GM12873 (cell line): Measurements from ENCODE around the gene NEUROG1.

ENCODE experiments used
- TF ChIP-seq, protein P1 (sequence below): IDR thresholded peaks from 2 replicates; pipeline ENCODE4 v1.5.1; 2012; ENCODE audit warnings: low read depth, mild to moderate bottlenecking, moderate library complexity, low read length, control low read depth; ENCODE audit not compliant: insufficient read depth; ENCODE audit errors: missing control alignments

Gene NEUROG1

DNA sequence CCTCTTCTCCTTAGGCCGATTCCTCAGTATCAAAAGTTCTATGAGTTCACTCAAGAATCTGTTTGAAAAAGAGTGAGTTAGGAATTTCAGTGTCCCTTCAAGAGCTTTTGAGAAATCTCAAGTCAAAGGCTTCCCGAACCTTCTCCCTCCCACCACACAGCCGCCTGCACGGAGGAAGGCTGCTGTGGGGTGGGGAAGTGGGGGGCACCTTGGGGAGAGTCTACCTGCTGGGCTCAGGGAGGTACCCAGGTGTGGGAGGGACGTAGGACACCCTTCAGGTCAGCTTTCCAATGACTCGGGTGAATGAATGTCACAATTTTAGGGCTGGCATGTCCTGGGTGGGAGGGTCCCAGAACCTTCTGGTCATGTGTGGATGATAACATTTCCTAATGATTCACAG, 25.5 kb upstream of the NEUROG1 start:
- TF ChIP-seq, protein P1, sequence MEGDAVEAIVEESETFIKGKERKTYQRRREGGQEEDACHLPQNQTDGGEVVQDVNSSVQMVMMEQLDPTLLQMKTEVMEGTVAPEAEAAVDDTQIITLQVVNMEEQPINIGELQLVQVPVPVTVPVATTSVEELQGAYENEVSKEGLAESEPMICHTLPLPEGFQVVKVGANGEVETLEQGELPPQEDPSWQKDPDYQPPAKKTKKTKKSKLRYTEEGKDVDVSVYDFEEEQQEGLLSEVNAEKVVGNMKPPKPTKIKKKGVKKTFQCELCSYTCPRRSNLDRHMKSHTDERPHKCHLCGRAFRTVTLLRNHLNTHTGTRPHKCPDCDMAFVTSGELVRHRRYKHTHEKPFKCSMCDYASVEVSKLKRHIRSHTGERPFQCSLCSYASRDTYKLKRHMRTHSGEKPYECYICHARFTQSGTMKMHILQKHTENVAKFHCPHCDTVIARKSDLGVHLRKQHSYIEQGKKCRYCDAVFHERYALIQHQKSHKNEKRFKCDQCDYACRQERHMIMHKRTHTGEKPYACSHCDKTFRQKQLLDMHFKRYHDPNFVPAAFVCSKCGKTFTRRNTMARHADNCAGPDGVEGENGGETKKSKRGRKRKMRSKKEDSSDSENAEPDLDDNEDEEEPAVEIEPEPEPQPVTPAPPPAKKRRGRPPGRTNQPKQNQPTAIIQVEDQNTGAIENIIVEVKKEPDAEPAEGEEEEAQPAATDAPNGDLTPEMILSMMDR, result no peak

DNA sequence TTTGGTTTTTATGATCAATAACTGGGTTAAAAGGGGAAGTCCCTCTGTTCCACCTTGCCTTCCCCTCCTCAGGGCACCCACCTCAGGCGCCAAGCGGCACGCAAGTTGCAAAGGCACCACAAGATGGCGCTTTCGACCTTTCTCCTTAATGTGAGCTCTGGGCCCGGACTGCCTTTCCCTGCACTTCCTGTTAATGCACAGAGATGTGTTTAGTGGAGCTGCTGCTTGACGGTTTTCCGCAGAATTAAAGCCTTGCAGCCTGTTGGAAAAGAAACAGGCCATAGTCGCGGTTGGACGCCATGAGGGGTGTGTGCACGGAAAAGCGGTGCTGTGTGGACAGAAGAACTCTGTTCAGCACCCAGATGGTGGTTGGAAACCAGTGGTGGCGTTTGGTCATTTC, 25.1 kb upstream of the NEUROG1 start:
- TF ChIP-seq, protein P1, result peak; percentile 90

DNA sequence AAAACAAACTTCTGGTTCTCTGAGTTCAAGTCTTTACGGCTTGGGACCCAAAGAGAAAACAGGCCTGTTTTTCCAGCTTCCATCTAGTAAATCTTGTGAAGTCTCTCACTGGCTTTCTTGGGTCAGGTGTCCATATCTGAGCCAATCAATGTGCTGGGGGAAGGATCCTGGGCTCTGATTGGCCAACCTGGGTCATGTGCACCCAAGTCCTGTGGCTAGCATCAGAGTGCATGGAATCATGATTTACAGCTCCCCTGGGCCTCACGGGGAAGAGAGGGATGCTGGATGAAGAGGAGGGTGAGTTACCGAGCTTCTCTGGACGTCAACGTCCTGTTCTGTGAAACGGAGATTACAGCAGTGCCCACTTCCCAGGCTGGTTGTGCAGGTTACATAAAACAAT, 23.6 kb upstream of the NEUROG1 start:
- TF ChIP-seq, protein P1, result no peak

DNA sequence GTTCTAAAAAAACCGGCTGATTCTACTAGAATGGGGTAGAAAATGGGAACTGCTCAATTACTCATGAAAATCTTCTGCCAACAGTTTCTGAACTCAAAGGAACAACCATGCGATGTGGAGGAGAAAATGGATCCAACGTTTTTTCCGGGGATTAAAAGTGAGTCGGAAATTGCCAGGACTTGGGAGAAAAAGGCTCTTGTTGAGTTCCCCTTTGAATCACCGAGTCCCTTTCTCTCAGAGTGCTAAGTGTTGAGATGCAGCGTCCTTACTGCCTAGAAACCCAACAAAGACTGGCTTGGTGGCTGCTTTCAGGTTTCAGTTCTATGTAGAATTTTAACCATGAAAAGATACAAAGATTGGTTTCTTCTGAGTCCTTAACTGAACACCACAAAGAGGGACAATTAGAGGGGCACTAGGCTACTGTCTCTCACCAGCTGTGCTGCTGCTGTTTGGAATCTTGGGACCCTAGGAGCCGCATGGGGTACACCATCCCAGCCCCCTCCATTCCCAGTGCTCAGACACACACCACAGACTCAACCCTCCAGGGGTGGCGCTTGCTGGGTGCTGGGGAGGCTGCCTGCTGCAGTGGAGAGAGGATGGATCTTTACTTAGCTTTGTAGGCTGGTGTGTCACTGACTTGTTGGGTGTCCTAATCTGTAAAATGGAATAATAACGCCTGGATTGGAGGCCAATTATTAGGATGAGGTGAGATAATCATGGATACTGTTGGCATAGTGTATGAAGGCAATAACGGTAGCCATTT, 21.5 kb upstream of the NEUROG1 start:
- TF ChIP-seq, protein P1, result no peak

DNA sequence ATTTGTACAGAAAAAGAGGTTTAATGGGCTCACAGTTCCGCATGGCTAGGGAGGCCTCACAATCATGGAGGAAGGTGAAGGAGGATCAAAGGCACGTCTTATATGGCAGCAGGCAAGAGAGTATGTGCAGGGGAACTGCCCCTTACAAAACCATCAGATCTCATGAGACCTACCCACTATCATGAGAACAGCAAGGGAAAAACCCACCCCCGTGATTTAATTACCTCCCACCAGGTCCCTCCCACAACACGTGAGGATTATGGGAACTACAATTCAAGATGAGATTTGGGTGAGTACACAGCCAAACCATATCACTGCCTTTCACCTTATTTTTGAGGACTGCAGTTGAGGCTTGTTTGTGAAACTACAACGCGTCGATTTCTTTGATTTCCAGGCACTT, 20.9 kb upstream of the NEUROG1 start:
- TF ChIP-seq, protein P1, result no peak

DNA sequence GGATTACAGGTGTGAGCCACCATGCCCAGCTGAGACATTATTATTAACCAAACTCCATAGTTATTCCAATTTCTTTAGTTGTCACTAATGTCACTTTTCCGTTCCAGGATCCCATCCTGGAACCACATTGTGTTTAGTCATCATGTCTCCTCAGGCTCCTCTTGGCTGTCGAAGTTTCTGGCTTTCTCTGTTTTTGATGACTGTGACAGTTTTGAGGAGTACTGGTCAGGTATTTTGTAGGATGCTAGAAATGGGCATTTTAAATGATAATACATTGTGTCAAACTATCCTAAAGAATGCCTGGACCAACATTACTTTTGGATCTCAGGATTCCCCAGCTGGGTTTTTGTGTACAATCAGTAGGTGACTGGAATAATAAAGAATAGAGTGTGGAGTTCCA, 19.8 kb upstream of the NEUROG1 start:
- TF ChIP-seq, protein P1, result no peak

DNA sequence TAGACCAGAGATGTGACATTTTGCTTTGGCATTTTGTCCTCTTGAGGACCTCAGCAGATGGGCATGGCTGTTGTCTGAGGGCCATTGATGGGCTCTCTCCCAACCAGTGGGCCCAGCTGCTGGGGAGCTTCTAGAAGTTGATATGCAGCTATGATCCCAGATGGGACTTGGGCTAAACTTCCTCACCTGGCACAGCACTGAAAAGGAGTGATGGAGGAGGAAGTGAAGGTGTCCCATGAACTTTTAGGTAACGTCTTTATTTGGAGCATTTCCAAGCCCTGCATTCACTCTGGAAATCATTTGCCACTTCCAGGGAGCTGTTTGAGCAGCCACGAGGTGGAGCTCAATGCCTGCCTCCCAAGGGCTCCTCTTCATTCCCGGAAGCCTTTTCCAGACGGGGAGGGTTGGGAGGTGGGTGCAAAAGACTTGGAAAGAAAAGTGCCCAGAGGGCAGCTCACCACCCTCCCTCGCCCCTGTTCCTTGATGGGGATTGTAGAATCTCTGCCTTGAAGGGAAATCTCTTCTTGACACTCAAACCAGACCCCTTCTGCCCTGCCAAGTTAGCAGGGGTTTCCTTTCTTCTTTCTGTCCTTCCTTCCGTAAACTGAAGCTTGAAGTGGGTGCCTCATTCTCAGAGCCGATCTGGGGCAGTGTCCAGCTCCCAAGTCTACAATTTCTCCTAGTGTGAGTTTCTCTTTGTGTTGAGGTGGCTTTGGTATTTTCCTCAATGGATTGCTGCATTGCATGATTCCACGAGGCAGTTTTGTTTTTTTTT, 18.1 kb upstream of the NEUROG1 start:
- TF ChIP-seq, protein P1, result no peak
